Glutamatergic neuron (in vitro differentiated cells): Measurements from ENCODE around the gene MTERF2. TPM values are rescaled to one million over a fixed set of nuclear protein-coding genes. Genes with fewer than 3 reads are reported as not detected.

ENCODE experiments used
- total RNA-seq: library from RNA; stranded (reverse); fragmentation: NEBNext Ultra II Directional; extraction: Animal tissue kit (Norgen Biotek cat#: 25700); gene quantifications from one replicate; pipeline ENCODE4 v1.2.1, GENCODE V29; 2021; ENCODE audit not compliant: unreplicated experiment

Gene MTERF2
- total RNA-seq, 1 donor from 2014 or later = 13.2 TPM

Other genes starting within 250 kb of the MTERF2 start
- 21.3 TPM for gene RIC8B, start 212.5 kb downstream of the MTERF2 start, total RNA-seq
- gene TMEM263, start 31.2 kb downstream of the MTERF2 start, total RNA-seq = 4.6 TPM
- 10.1 TPM for gene CRY1, start 106.4 kb upstream of the MTERF2 start, total RNA-seq